Epithelial cell of prostate (primary cell): Measurements from ENCODE around the gene ORC6.
A peak's percentile ranks its signal among the peaks of the same experiment; 100 is the strongest.
"Not testable (repeated sequence)": the region's sequence is repeated elsewhere in the genome, so short reads cannot be mapped to it uniquely, and the experiment has no call there.

ENCODE experiments used
- DNase-seq: peaks from one replicate; pipeline ENCODE4 v3.0.0-alpha.2; 2011; ENCODE audit warnings: low read depth, low spot score
- H3K27ac ChIP-seq: fragments of 450-650 bp; 2 replicates; pipeline ENCODE4 v1.5.1; 2017; ENCODE audit warnings: mild to moderate bottlenecking

The ORC6 gene, protein sequence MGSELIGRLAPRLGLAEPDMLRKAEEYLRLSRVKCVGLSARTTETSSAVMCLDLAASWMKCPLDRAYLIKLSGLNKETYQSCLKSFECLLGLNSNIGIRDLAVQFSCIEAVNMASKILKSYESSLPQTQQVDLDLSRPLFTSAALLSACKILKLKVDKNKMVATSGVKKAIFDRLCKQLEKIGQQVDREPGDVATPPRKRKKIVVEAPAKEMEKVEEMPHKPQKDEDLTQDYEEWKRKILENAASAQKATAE

DNA sequence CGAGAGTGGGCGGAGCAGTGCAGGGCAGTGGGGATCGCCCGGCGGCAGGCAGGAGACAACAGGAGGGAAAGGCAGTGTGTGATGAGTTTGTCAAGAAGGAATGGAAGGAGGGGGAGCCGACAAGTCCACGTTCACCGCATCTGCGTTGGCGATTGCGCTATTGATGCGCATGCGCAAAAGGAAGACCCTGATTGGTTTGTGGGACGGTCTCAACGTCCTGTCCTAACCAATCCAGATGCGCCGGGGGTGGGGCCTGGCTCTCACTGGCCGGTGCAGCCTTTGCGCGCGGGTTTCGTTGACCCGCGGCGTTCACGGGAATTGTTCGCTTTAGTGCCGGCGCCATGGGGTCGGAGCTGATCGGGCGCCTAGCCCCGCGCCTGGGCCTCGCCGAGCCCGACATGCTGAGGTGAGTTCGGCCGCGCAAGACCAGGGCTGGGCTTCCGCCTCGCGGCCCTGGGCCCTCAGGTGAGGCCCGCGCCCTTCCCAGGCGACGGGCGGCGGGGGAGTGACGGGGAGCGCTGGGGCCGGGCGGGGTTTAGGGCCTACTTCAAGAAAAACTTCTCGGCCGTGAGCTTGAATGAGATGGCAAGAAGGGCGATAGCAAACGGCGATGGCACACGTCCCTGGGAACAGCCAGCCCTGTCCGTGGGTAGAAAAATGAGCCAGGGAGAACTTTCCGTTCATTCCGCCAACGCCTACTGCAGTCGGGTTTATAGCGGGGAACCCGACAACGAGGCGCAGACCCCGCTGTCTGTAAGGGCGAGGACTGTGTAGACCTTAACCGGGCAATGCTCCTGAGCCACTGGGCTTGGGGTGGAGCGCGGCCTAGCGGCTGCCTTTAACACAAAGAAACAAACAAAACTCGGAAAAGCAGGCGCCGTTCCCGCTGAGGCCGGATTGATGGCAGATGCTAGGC is at the start of gene ORC6:
ORC6 (plus strand) TSS at position 295 of the 916 bp plus-strand sequence; CDS start at position 342, 47 bp downstream.
- DNase-seq = peak; percentile 73
- peak within 1 kb of the TSS; percentile 87 for H3K27ac ChIP-seq

- no peak overlapping the region for H3K27ac ChIP-seq
- no peak for DNase-seq
Measured at GRCh38 chr16:46648656-46649055, 40.8 kb upstream of the ORC6 start.

GRCh38 chr16:46649588-46650253 is 39.7 kb upstream of the ORC6 start:
- H3K27ac ChIP-seq = no peak overlapping the region
- no peak for DNase-seq

GRCh38 chr16:46650254-46650623 is 39.2 kb upstream of the ORC6 start:
- H3K27ac ChIP-seq = no peak overlapping the region
- no peak for DNase-seq

- no peak overlapping the region for H3K27ac ChIP-seq
- DNase-seq = no peak
Measured at GRCh38 chr16:46651305-46651704, 38.2 kb upstream of the ORC6 start.

DNA sequence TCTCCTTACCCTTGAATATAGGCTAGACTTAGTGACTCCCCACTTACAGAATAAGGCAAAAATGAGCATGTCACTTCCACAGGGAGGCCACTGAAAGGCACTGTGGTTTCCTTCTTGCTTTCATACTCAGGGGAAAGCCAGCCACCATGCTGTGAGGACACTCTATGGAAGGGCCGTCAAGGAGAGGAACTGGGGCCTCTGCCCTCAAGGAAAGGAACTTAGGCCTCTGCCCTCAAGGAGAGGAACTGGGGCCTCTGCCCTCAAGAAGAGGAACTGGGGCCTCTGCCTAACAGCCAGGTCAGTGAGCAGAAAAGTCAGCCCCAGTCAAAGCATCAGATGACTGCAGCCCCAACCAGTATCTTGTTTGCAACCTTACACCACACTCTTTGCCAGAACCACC is 30.5 kb upstream of the ORC6 start:
- H3K27ac ChIP-seq = no peak overlapping the region
- no peak for DNase-seq

GRCh38 chr16:46662123-46662522 is 27.3 kb upstream of the ORC6 start:
- DNase-seq = no peak
- H3K27ac ChIP-seq = no peak overlapping the region

DNA sequence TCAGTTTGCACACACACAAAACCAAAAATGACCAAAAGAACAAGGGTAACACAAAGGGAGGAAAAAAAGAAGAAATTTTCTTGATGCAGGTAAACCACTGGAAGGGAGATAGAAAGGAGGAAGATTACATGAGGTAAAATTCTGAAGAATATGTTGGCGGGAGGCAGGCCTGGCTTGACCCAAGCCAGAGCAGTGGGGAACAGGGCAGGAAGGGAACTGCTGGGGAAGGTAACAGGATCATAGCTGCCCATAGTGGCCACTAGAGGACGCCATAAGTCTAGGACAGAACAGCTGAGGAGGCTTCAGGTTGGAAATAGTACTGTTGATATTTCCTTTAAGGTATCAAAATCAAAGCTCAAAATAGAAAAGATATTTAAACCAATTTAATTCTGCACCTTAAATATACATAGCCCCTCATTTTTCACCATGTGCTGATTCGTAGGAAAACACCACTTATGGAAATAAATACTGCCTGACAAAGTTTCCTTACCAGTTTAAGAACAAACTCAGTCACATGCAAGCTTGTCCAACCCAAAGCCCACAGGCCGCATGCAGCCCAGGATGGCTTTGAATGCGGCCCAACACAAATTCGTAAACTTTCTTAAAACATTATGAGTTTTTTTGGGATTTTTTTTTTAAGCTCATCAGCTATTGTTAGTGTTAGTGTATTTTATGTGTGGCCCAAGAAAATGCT is 16.0 kb upstream of the ORC6 start:
- peak overlapping the region; percentile 39 for H3K27ac ChIP-seq
- peak; percentile 12 for DNase-seq

DNA sequence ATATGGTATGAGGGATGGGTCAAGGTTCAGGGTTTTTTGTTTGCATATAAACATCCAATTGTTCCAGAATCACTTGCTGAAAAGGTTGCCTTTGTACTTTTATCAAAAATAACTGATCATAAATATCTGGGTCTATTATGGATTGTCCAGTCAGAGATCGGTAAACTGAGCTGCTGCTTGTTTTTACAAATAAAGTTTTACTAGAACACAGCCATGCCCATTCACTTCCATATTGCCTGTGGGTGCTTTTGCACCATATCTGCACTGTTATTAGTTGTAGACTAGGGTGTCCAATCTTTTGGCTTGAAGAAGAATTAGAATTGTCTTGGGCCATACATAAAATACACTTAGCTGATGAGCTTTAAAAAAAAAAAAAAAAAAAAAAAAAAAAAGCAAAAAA is 11.5 kb upstream of the ORC6 start:
- not testable (repeated sequence) for DNase-seq, H3K27ac ChIP-seq

- not testable (repeated sequence) for DNase-seq, H3K27ac ChIP-seq
Measured at GRCh38 chr16:46681867-46682266, 7.6 kb upstream of the ORC6 start.

GRCh38 chr16:46686815-46687473 is 2.5 kb upstream of the ORC6 start:
- peak overlapping the region; percentile 87 for H3K27ac ChIP-seq
- no peak for DNase-seq

GRCh38 chr16:46687486-46687885 is 2.0 kb upstream of the ORC6 start:
- no peak for DNase-seq
- H3K27ac ChIP-seq = peak overlapping the region; percentile 87

DNA sequence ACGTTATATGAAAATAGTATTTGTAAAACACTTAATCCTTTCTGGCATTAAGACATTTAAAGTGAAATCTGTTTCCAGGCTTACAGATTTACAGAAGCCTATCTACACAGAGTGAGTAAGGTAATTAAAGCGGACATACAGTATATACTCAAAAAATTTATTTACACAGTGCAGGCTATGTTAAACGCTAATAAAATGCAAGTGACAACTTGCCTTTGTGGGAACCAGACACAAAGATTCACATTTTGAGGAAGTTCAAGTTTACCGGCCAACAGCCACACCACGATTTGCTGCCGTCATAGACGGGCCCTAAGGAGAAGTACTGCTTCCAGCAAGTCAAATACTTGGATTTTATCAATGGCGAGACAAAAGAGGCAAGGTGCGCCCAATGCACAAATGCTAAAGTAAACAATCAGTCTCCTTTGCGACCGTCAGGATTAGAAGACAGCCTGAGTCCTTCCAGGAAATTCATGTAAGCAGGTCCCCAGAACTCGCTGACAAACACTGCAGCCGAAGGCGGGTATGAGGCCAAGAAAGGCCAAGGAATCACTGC is 1.3 kb upstream of the ORC6 start:
- peak overlapping the region; percentile 87 for H3K27ac ChIP-seq
- peak; percentile 72 for DNase-seq

GRCh38 chr16:46688654-46689364 is 650 bp upstream of the ORC6 start, which contains the start of gene VPS35:
TSS of gene VPS35 (minus strand) at chr16:46689178. CDS start at chr16:46689133, 45 bp downstream.
- peak within 1 kb of the TSS; percentile 87 for H3K27ac ChIP-seq
- peak; percentile 95 for DNase-seq

GRCh38 chr16:46690281-46691178 is 1.1 kb downstream of the ORC6 start:
- H3K27ac ChIP-seq = peak overlapping the region; percentile 87
- DNase-seq = no peak

GRCh38 chr16:46691726-46692125 is 2.3 kb downstream of the ORC6 start:
- H3K27ac ChIP-seq = no peak overlapping the region

GRCh38 chr16:46693598-46693997 is 4.1 kb downstream of the ORC6 start:
- DNase-seq = no peak
- no peak overlapping the region for H3K27ac ChIP-seq

More at GRCh38 chr16:46691726-46692125, 2.3 kb downstream of the ORC6 start:
- no peak for DNase-seq

- no peak for DNase-seq
- H3K27ac ChIP-seq = no peak overlapping the region
Measured at GRCh38 chr16:46695937-46696336, 6.5 kb downstream of the ORC6 start.
